Keratinocyte (primary cell): ENCODE results near the gene MYBPHL.

Experiments
- EZH2 ChIP-seq: IDR thresholded peaks from one replicate; pipeline ENCODE4 v1.6.1; 2012; ENCODE audit warnings: inconsistent platforms, mild to moderate bottlenecking, low read length, moderate library complexity
- TF ChIP-seq, protein P1 (sequence below), 3 experiments: IDR thresholded peaks in 1 of 3; conservative IDR thresholded peaks in 1 of 3; optimal IDR thresholded peaks in 1 of 3; 2 replicates in 2 of 3; 3 replicates in 1 of 3; pipeline versions ENCODE3 to v1.5.1; 2011; ENCODE audit warnings: low read length in 3 of 3, mild to moderate bottlenecking in 3 of 3, moderate library complexity in 2 of 3, control low read depth in 1 of 3, inconsistent platforms in 1 of 3; ENCODE audit not compliant: insufficient read depth in 2 of 3; ENCODE audit errors: extremely low read depth in 1 of 3

DNA sequence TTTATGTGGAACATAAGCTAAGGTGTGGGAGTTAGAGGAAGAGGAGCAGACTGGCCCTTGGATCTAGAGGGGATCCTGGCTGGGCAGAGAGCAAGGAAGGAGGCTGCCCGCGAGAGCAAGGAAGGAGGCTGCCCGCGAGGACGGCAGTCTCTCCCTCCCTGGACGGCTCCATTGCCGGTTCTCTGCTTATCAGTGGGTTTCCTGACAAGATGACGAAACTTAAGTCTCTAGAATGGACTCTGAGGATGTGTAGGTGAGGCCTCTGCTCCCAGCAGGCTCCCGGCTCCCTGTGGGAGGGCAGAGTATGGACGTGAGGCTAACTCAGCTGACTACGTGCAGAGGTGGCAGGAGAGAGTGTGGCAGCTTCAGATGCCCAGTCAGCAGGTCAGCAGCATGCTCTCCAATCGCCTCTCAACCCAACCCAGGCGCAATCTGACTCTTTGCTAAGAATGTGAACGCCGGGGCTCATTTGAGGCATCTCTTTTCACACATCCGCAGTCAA lies 6.1 kb downstream of the MYBPHL start:
- TF ChIP-seq, protein P1, sequence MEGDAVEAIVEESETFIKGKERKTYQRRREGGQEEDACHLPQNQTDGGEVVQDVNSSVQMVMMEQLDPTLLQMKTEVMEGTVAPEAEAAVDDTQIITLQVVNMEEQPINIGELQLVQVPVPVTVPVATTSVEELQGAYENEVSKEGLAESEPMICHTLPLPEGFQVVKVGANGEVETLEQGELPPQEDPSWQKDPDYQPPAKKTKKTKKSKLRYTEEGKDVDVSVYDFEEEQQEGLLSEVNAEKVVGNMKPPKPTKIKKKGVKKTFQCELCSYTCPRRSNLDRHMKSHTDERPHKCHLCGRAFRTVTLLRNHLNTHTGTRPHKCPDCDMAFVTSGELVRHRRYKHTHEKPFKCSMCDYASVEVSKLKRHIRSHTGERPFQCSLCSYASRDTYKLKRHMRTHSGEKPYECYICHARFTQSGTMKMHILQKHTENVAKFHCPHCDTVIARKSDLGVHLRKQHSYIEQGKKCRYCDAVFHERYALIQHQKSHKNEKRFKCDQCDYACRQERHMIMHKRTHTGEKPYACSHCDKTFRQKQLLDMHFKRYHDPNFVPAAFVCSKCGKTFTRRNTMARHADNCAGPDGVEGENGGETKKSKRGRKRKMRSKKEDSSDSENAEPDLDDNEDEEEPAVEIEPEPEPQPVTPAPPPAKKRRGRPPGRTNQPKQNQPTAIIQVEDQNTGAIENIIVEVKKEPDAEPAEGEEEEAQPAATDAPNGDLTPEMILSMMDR (optimal IDR thresholded peaks at IDR 0.05 in 1 of 3, IDR thresholded peaks at IDR 0.05 in 1 of 3, conservative IDR thresholded peaks at IDR 0.05 in 1 of 3; ENCODE audit: extremely low read depth in 1 of 3, insufficient read depth in 2 of 3, low read length in 3 of 3): no peak
- TF ChIP-seq EZH2: no peak
